Measurements from ENCODE around the gene PRSS16. TPM values are rescaled to one million over a fixed set of nuclear protein-coding genes. Genes with fewer than 3 reads are reported as not detected.

PRSS16 gene
- total and polyA plus RNA-seq, 2 donors (not counting 3 experiments of a cell fraction or from before 2014, with no cell fraction given), result not detected

DNA sequence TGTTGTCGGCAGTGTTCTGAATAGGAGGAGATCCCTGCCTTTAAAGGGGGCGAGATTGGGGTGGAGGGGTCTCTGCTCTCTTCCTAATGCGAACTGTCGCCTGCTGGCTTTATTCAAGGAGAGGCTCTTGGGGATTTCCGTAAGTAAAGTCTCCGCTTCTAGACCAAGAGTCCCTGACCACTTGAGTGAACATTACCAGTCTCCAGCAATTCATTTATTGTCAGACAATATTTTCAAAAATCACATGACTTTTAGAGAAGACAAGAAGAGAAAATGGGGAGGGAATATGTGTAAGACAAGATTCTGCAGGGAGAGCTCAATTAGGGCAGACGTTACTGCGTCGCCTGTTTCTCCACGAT lies 43.3 kb downstream of the PRSS16 start:
- intact Hi-C loops (cut with micrococcal nuclease), result loop anchor here (10.0 kb wide), 1 partner anchor 464 kb away; no protein-coding TSS in a partner anchor
- POLR2A ChIA-PET, result no interaction called here
- DNase-seq (ENCODE audit: low read depth, low spot score), result no peak
- dilution Hi-C loops (cut with MboI; ENCODE audit: extremely low pct_ligation_motif_present, low sequenced_read_pairs), result no loop called here
- Histone ChIP-seq H3K27ac (ENCODE audit: insufficient read depth, low read depth, low read length) (no peak overlapping the region), H2AFZ (ENCODE audit: low read depth, low read length) (no peak overlapping the region), H3K9me1 (replicated peaks; ENCODE audit: control insufficient read depth, extremely low read depth, insufficient read depth, low read length) (no peaks in the 10 kb centered on the region), H3K4me3 (replicated peaks in 1 of 3; ENCODE audit: insufficient read depth in 1 of 3, low read depth in 1 of 3, low read length in 3 of 3) (no peak overlapping the region), H3K27me3 (ENCODE audit: control insufficient read depth in 2 of 2, insufficient read depth in 2 of 2, low read length in 2 of 2) (peaks cover 49 to 60% of the 10 kb centered on the region in 2 experiments), H3K9me3 (replicated peaks; ENCODE audit: control insufficient read depth, insufficient read depth, low read length) (no peaks in the 10 kb centered on the region), H3K4me2 (ENCODE audit: insufficient read depth, low read length) (no peak overlapping the region), H4K20me1 (replicated peaks; ENCODE audit: control insufficient read depth, extremely low read depth, insufficient read depth, low read length) (no peaks in the 10 kb centered on the region), H3K36me3 (ENCODE audit: control insufficient read depth in 2 of 2, extremely low read depth in 1 of 2, insufficient read depth in 2 of 2, low read length in 2 of 2) (no peaks in the 10 kb centered on the region), H3K9ac (replicated peaks; ENCODE audit: extremely low read depth, insufficient read depth, low read length) (no peak overlapping the region), H3K4me1 (ENCODE audit: control insufficient read depth, extremely low read depth, insufficient read depth, low read length) (peaks cover 5% of the 10 kb centered on the region), H3K79me2 (ENCODE audit: control insufficient read depth, insufficient read depth, low read length) (no peaks in the 10 kb centered on the region)
- BruUV-seq (replicated peaks), result no TSS peak
- no peak for FAIRE-seq
- TF ChIP-seq EZH2 (IDR thresholded peaks at IDR 0.05; ENCODE audit: borderline replicate concordance, low read depth, low read length, severe bottlenecking) (no peak), GATA2 (IDR thresholded peaks at IDR 0.05; ENCODE audit: insufficient read depth, insufficient read length, low read depth, low read length) (no peak), POLR2A (IDR thresholded peaks at IDR 0.05; ENCODE audit: low read depth, low read length) (no peak), POLR2AphosphoS5 (IDR thresholded peaks at IDR 0.05; ENCODE audit: insufficient read depth, low read depth, low read length) (no peak), FOS (IDR thresholded peaks at IDR 0.05; ENCODE audit: borderline replicate concordance, insufficient read depth, low read length) (no peak), MYC (IDR thresholded peaks at IDR 0.05; ENCODE audit: low read depth, low read length) (no peak), JUN (IDR thresholded peaks at IDR 0.05; ENCODE audit: borderline replicate concordance, insufficient read depth, insufficient read length, low read depth) (no peak)
- TF ChIP-seq, protein P1, sequence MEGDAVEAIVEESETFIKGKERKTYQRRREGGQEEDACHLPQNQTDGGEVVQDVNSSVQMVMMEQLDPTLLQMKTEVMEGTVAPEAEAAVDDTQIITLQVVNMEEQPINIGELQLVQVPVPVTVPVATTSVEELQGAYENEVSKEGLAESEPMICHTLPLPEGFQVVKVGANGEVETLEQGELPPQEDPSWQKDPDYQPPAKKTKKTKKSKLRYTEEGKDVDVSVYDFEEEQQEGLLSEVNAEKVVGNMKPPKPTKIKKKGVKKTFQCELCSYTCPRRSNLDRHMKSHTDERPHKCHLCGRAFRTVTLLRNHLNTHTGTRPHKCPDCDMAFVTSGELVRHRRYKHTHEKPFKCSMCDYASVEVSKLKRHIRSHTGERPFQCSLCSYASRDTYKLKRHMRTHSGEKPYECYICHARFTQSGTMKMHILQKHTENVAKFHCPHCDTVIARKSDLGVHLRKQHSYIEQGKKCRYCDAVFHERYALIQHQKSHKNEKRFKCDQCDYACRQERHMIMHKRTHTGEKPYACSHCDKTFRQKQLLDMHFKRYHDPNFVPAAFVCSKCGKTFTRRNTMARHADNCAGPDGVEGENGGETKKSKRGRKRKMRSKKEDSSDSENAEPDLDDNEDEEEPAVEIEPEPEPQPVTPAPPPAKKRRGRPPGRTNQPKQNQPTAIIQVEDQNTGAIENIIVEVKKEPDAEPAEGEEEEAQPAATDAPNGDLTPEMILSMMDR (IDR thresholded peaks at IDR 0.05; ENCODE audit: extremely low read depth in 1 of 2, insufficient read depth in 1 of 2, low read depth in 1 of 2, low read length in 2 of 2), result no peak
- TF ChIP-seq, protein P2, sequence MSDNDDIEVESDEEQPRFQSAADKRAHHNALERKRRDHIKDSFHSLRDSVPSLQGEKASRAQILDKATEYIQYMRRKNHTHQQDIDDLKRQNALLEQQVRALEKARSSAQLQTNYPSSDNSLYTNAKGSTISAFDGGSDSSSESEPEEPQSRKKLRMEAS (IDR thresholded peaks at IDR 0.05; ENCODE audit: insufficient read depth, insufficient read length), result no peak
- CTCF ChIA-PET, result no interaction called here

Data from endothelial cell of umbilical vein (primary cell).